ENCODE measurements around the gene XRCC2. TPM values are rescaled to one million over a fixed set of nuclear protein-coding genes. Genes with fewer than 3 reads are reported as not detected.

The XRCC2 gene
- total and polyA plus RNA-seq, 2 experiments from 2014 or later: 18.9 to 33.2 TPM

DNA sequence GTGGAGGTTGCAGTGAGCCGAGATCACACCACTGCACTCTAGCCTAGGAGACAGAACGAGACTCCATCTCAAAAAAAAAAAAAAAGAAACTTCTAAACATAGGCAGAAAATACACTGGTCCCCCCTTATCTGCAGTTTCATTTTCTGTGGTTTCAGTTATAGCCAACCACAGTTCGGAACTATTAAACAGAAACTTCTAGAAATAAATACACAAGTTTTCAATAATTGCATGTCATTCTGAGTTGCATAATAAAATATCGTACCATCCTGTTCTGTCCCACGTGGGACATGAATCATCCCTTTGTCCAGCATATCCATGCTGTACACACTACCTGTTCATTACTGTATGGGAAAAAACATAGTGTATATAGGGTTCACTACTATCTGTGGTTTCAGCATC, 8.0 kb downstream of the XRCC2 start (continued):
- TF ChIP-seq, protein P1, sequence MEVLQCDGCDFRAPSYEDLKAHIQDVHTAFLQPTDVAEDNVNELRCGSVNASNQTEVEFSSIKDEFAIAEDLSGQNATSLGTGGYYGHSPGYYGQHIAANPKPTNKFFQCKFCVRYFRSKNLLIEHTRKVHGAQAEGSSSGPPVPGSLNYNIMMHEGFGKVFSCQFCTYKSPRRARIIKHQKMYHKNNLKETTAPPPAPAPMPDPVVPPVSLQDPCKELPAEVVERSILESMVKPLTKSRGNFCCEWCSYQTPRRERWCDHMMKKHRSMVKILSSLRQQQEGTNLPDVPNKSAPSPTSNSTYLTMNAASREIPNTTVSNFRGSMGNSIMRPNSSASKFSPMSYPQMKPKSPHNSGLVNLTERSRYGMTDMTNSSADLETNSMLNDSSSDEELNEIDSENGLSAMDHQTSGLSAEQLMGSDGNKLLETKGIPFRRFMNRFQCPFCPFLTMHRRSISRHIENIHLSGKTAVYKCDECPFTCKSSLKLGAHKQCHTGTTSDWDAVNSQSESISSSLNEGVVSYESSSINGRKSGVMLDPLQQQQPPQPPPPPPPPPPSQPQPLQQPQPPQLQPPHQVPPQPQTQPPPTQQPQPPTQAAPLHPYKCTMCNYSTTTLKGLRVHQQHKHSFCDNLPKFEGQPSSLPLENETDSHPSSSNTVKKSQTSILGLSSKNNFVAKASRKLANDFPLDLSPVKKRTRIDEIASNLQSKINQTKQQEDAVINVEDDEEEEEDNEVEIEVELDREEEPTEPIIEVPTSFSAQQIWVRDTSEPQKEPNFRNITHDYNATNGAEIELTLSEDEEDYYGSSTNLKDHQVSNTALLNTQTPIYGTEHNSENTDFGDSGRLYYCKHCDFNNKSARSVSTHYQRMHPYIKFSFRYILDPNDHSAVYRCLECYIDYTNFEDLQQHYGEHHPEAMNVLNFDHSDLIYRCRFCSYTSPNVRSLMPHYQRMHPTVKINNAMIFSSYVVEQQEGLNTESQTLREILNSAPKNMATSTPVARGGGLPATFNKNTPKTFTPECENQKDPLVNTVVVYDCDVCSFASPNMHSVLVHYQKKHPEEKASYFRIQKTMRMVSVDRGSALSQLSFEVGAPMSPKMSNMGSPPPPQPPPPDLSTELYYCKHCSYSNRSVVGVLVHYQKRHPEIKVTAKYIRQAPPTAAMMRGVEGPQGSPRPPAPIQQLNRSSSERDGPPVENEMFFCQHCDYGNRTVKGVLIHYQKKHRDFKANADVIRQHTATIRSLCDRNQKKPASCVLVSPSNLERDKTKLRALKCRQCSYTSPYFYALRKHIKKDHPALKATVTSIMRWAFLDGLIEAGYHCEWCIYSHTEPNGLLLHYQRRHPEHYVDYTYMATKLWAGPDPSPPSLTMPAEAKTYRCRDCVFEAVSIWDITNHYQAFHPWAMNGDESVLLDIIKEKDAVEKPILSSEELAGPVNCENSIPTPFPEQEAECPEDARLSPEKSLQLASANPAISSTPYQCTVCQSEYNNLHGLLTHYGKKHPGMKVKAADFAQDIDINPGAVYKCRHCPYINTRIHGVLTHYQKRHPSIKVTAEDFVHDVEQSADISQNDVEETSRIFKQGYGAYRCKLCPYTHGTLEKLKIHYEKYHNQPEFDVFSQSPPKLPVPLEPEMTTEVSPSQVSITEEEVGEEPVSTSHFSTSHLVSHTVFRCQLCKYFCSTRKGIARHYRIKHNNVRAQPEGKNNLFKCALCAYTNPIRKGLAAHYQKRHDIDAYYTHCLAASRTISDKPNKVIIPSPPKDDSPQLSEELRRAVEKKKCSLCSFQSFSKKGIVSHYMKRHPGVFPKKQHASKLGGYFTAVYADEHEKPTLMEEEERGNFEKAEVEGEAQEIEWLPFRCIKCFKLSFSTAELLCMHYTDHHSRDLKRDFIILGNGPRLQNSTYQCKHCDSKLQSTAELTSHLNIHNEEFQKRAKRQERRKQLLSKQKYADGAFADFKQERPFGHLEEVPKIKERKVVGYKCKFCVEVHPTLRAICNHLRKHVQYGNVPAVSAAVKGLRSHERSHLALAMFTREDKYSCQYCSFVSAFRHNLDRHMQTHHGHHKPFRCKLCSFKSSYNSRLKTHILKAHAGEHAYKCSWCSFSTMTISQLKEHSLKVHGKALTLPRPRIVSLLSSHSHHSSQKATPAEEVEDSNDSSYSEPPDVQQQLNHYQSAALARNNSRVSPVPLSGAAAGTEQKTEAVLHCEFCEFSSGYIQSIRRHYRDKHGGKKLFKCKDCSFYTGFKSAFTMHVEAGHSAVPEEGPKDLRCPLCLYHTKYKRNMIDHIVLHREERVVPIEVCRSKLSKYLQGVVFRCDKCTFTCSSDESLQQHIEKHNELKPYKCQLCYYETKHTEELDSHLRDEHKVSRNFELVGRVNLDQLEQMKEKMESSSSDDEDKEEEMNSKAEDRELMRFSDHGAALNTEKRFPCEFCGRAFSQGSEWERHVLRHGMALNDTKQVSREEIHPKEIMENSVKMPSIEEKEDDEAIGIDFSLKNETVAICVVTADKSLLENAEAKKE (CRISPR knock-in tag; IDR thresholded peaks at IDR 0.05): no peak
- TF ChIP-seq CREB1 (CRISPR knock-in tag; IDR thresholded peaks at IDR 0.05; ENCODE audit: low read depth) (no peak), ZNF331 (CRISPR knock-in tag; IDR thresholded peaks at IDR 0.05; ENCODE audit: low read depth) (no peak), ZNF114 (CRISPR knock-in tag; IDR thresholded peaks at IDR 0.05) (no peak), STAT1 (IDR thresholded peaks at IDR 0.05; ENCODE audit: unreplicated experiment) (no peak), JUNB (IDR thresholded peaks at IDR 0.05; ENCODE audit: unreplicated experiment) (no peak)
- TF ChIP-seq, protein P2, sequence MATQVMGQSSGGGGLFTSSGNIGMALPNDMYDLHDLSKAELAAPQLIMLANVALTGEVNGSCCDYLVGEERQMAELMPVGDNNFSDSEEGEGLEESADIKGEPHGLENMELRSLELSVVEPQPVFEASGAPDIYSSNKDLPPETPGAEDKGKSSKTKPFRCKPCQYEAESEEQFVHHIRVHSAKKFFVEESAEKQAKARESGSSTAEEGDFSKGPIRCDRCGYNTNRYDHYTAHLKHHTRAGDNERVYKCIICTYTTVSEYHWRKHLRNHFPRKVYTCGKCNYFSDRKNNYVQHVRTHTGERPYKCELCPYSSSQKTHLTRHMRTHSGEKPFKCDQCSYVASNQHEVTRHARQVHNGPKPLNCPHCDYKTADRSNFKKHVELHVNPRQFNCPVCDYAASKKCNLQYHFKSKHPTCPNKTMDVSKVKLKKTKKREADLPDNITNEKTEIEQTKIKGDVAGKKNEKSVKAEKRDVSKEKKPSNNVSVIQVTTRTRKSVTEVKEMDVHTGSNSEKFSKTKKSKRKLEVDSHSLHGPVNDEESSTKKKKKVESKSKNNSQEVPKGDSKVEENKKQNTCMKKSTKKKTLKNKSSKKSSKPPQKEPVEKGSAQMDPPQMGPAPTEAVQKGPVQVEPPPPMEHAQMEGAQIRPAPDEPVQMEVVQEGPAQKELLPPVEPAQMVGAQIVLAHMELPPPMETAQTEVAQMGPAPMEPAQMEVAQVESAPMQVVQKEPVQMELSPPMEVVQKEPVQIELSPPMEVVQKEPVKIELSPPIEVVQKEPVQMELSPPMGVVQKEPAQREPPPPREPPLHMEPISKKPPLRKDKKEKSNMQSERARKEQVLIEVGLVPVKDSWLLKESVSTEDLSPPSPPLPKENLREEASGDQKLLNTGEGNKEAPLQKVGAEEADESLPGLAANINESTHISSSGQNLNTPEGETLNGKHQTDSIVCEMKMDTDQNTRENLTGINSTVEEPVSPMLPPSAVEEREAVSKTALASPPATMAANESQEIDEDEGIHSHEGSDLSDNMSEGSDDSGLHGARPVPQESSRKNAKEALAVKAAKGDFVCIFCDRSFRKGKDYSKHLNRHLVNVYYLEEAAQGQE (IDR thresholded peaks at IDR 0.05; ENCODE audit: unreplicated experiment): no peak

All from GM23338 (cell line).